Measurements from ENCODE around the gene SLIT3.

Gene SLIT3

DNA sequence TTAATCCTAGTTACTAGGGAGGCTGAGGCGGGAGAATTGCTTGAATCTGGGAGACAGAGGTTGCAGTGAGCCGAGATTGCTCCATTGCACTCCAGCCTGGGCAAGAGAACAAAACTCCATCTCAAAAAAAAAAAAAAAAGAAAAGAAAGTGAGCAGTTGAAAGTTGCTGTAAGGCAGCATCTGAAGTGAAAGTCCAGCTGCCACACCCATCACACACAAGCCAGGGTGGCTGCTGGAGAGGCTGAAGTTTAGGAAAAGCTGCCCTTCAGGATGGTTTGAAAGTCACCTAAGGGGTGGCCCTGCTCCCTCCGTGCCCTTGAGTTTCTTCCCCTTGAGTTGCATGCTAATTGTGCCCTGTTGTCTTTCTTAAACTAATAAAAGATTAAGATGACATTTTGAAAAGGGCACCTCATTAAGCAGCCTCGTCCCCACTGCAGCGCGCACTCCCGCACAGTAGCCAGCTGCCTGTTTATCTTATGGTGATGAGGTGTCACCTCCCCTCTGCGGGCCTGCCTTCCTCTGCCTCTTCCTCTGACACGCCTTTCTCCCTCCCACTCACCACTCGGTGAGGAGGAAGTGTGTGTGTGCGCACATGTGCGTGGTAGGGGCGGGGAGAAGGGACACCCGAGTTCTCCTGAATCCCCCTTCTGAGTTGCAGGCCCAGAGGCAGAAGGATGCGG lies 617.6 kb downstream of the SLIT3 start:
- DNase-seq = no peak

- DNase-seq = no peak
Observed at GRCh38 chr5:168681556-168682183, 619.3 kb downstream of the SLIT3 start.

GRCh38 chr5:168680395-168680794 lies 620.5 kb downstream of the SLIT3 start:
- DNase-seq = no peak

DNA sequence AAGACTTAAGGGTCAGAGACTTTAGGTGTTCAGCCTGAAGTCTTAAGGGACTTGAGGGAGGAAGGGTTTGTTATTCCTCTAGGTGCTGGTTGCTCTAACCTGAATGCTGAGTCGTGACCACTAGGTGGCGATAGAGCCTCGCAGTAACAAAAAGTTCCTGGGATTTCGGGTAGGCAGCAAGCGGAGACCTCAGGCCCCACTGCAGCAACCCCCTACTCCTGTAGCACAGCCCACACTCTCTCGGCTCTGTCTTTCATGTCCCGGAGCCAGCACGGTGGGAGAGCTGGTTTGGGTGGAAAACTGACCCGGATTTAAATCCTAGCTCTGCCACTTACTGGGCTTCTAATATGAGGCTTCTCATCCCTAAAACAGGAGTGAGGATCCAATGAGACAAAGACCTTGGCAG lies 621.4 kb downstream of the SLIT3 start:
- peak; percentile 53 for DNase-seq

DNA sequence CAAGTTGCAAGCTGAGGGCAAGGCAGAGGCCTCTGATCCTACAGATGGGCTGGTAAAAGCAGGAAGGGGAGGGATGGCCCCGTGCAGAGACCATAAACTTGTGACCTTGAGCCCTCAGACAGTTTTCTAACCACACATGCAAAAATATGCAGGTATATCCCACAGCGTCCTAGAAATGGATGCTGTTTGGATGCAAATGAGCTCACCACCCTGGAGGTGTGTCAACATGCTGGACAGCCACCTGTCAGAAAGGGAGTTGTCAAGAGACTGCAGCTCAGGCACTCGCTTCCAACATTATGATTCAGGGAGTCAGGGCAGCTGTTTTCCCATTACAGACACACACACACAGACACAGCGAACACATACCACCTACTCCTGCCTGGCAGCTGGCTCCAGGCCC lies 624.4 kb downstream of the SLIT3 start:
- DNase-seq = no peak

DNA sequence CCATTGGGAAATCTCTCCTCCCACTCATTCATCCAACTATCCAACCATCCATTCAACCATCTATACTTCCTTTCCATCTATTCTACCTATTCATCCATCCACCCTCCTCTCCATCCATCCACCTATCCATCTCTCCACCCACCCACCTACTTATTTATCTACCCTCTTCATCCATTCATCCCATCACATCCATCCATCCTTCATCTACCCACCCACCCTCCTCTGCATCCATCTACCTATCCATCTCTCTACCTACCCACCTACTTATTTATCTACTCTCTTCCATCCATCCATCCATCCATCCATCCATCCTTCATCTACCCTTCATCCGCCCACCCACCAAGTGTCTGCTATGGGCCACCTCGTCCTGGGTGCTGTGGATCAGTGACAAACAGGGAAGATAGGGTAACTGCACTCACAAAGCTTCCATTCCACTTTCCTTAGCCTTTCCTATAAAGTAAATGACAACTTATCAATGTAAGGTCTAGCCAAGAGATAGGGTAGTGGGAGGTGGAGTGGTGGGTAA lies 625.0 kb downstream of the SLIT3 start:
- no peak for DNase-seq

- no peak for DNase-seq
Observed at GRCh38 chr5:168674893-168675482, 626.0 kb downstream of the SLIT3 start.

- no peak for DNase-seq
Observed at GRCh38 chr5:168672888-168673287, 628.1 kb downstream of the SLIT3 start.

DNA sequence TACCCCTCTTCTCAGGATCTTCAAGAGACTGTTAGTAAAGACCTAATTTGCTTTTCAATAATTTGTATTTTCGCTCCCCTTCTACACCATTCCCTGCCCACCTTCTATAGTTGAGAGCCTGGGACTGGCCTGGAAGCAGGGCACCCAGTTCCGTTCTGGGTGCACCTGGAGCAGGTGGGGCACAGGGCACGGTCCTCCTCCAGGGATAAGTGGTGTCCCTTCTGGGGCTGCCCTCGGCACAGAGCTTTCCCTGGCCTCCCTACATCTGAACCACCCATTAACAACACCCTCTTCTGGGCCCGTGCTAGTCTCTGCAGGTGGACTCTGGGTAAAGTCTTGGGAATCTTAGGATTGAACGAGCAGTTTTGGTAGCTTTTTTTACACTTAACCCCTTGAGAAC lies 628.9 kb downstream of the SLIT3 start:
- DNase-seq = no peak

DNA sequence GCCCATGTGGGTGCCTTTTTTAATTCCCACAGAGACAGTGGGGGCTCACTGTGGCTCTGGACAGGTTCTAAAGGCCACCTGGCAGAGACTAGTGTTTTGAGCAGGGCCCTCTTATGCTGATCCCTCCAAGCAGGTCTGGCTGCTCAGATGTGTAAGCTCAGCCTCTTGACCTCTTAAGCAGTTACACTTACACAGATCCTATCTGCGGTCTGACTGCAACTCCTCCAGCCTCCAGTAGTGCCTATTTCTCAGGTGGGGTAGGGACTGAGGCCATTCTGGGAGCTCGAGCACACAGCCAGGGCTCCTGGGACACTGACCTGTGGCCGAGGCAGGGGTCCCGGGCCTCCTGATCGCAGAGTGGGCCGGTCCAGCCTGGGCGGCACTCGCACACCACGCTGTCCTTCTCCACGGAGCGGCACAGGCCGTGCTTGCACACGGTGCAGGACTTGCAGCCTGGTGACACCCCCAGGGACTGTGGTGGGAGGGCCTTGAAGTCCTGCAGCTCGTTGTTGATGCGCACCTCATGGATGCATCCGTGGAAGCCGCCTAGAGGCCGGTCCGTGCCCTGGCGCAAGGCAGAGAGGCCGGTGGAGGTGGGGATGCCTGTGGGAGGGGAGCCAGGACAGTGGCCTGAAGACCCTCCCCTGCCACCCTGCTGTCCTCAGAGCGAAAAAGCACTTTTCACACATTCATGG lies 629.9 kb downstream of the SLIT3 start:
- DNase-seq = no peak

- no peak for DNase-seq
Observed at GRCh38 chr5:168669668-168670378, 631.1 kb downstream of the SLIT3 start.

- no peak for DNase-seq
Observed at GRCh38 chr5:168669156-168669555, 631.8 kb downstream of the SLIT3 start.

DNA sequence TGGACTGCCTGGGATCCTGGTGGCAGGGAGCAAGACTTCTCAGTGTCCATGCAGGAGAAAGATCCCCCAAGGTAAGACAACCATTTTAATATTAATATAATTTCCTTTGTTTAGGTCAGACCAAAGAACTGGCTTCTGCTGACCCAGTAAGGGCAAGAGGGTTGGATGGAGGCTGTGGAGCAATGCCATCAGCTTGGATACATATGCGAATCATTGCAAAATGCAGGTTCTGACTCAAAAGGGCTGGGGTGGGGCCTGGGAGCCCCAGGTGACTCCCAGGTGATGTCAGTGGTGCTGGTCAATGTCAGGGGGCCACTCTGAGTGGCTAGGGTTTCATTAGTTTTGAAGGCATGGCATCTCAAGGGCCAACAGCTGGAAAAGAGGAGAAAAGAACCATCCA lies 632.9 kb downstream of the SLIT3 start:
- DNase-seq = no peak

DNA sequence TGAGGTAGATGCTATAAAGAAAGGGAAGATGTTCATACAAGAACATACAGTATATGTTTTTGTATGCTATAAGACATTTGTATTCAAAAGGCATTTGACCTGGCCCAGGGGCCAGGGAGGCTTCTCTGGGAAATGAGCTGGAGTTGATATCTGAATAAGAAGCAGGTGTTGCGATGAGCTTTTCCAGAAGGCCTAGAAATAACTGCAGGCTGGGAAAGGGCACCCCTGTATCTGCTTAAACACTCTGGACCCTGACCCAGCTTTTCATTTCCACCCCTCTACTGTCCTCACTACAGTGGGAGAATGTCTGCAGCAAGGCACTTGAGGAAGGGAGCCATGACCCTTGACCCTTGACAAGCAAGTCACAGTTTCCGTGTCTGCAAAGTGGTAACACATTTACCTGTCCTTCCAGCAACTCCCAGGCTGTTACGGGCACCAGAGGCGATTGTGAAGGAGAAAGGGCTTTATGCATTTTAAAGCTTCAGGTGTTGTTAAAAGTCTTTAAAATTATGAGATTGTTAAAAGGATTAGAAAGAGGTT lies 633.6 kb downstream of the SLIT3 start:
- DNase-seq = no peak

DNA sequence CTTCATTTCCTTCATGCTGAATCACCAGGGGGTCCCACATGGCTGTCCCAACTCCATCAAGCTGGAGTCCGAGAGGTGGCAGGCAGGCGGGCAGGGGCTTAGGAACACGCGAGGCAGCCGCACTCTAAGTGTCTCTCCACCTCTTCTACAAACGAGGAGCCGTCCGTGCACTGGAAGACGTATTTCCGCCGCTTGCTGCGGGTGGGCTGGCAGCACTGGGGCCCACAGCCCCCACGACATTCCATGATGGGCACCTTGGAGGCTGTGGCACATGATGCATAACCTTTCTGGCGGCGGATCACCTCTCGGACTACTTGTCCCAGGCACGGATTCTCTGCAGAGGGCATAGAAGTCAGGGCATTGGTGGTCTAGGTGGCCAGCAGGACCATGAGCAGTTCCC lies 634.6 kb downstream of the SLIT3 start:
- DNase-seq = no peak

GRCh38 chr5:168663276-168664004 lies 637.5 kb downstream of the SLIT3 start:
- no peak for DNase-seq

GRCh38 chr5:168661593-168662485 lies 639.1 kb downstream of the SLIT3 start:
- no peak for DNase-seq

DNA sequence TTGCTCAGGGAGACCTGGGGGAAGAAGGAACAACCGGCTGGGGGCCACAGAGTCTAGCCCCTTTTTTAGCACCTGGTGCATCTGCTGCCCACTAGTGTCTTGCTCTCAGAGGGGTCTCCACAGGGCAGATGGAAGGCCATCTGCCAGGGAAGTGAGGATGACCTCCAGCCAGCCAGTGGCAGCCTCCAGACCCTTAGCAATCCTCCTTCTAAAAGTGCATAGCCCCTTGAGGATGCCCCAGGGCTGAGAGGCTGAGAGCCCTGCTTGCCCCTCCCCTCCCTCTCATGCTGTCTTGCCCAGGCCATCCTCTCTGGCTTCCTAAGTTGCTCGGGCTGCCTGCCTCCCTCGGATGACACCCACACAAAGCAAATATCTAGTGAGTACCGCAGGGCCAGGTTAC lies 640.2 kb downstream of the SLIT3 start:
- no peak for DNase-seq

DNA sequence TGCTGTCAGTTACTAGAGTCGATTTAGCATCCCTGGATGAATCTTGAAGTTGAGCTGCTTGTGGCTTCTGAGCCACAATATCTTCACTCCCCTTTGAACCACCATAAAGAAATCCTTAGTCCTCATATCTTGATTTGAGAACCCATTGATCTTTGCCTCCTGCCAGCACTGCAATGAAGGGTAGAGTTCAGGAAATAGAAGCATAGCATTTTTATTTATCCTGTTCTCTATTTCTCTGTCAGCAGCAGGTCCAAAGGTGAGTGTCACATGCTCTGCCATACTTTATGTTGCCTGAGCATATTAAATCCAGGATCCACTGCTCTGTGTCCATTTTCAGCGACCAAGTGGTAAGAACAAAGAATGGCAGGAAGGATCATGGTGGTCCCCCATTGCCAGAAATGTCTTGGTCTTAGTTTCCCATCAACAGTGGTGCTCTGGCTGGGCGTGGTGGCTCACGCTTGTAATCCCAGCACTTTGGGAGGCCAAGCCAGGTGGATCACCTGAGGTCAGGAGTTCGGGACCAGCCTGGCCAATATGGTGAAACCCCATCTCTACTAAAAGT lies 641.6 kb downstream of the SLIT3 start:
- no peak for DNase-seq

GRCh38 chr5:168658394-168658793 lies 642.5 kb downstream of the SLIT3 start:
- no peak for DNase-seq

DNA sequence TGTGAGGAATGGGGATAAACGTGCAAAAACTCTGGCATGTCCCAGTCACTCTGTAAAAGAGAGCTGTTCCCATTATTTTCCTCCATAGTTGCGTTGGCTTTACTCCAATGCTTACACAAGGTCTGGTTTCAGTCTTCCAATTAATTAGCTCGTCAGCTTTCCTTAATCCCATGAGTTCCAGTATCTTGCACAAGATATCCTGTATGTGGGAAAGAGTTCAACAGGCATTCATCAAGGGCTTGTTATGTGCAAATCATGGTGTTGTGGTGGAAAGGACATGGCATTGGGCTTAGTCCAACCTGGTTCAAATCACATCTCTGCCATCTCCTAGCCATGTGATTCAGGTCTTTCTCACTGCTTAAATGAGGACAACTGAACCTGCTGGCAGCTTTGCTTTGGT lies 644.3 kb downstream of the SLIT3 start:
- DNase-seq = no peak

Measured in 8988T (cell line).